GM23248 (cell line): ENCODE measurements around the gene CCDC9. TPM values are rescaled to one million over a fixed set of nuclear protein-coding genes. Genes with fewer than 3 reads are reported as not detected.

ENCODE experiments used
- DNase-seq: peaks from one replicate; pipeline ENCODE4 v3.0.0-alpha.2; 2015
- H2AFZ ChIP-seq: fragments of 200-600 bp; sonication (generic); 2 replicates; pipeline ENCODE4 v1.6.1; 2016; ENCODE audit warnings: antibody characterized with exemption
- H3F3A ChIP-seq: fragments of 200-600 bp; sonication (generic); 2 replicates; pipeline ENCODE4 v1.6.1; 2016; ENCODE audit warnings: mild to moderate bottlenecking, antibody characterized with exemption, mixed run types; ENCODE audit not compliant: insufficient read depth
- H3K27ac ChIP-seq: fragments of 200-600 bp; sonication (generic); 2 replicates; pipeline ENCODE4 v1.5.1; 2016; ENCODE audit warnings: mild to moderate bottlenecking
- H3K27me3 ChIP-seq: fragments of 200-600 bp; sonication (generic); replicated peaks from 2 replicates; pipeline ENCODE4 v1.6.1; 2016; ENCODE audit warnings: mild to moderate bottlenecking; ENCODE audit not compliant: insufficient read depth
- H3K36me3 ChIP-seq: fragments of 200-600 bp; sonication (generic); 2 replicates; pipeline ENCODE4 v1.6.1; 2016; ENCODE audit warnings: low read depth, mild to moderate bottlenecking
- H3K4me1 ChIP-seq: fragments of 200-600 bp; sonication (generic); 2 replicates; pipeline ENCODE4 v1.6.1; 2016; ENCODE audit warnings: mild to moderate bottlenecking; ENCODE audit not compliant: insufficient read depth
- H3K4me2 ChIP-seq: fragments of 200-600 bp; sonication (generic); one replicate; pipeline ENCODE4 v1.6.1; 2016; ENCODE audit warnings: mild to moderate bottlenecking; ENCODE audit not compliant: unreplicated experiment
- H3K4me3 ChIP-seq: fragments of 200-600 bp; sonication (generic); 2 replicates; pipeline ENCODE4 v1.5.1; 2016; ENCODE audit warnings: mild to moderate bottlenecking
- H3K79me2 ChIP-seq: fragments of 200-600 bp; sonication (generic); 2 replicates; pipeline ENCODE4 v1.6.1; 2016; ENCODE audit warnings: mild to moderate bottlenecking; ENCODE audit not compliant: insufficient read depth
- H3K9ac ChIP-seq: fragments of 200-600 bp; sonication (generic); 2 replicates; pipeline ENCODE4 v1.6.1; 2016; ENCODE audit warnings: mild to moderate bottlenecking
- H3K9me2 ChIP-seq: fragments of 200-600 bp; sonication (generic); 2 replicates; pipeline ENCODE4 v1.6.1; 2016; ENCODE audit warnings: mixed run types, mild to moderate bottlenecking, moderate library complexity; ENCODE audit not compliant: insufficient read depth
- H3K9me3 ChIP-seq: fragments of 200-600 bp; sonication (generic); one replicate; pipeline ENCODE4 v1.6.1; 2017; ENCODE audit warnings: low read depth
- H4K20me1 ChIP-seq: fragments of 200-600 bp; sonication (generic); 2 replicates; pipeline ENCODE4 v1.6.0; 2016; ENCODE audit not compliant: insufficient read depth
- EZH2 ChIP-seq: fragments of 200-600 bp; sonication (generic); IDR thresholded peaks from 2 replicates; pipeline ENCODE4 v1.6.1; 2018; ENCODE audit warnings: antibody characterized with exemption, mild to moderate bottlenecking; ENCODE audit not compliant: insufficient read depth, poor library complexity, severe bottlenecking
- EZH2phosphoT487 ChIP-seq: fragments of 200-600 bp; sonication (generic); IDR thresholded peaks from 2 replicates; pipeline ENCODE4 v1.6.1; 2018; ENCODE audit warnings: antibody characterized with exemption, moderate library complexity, mild to moderate bottlenecking, low read depth; ENCODE audit not compliant: insufficient read depth
- WGBS, 2 experiments: methylation state at CpG; one replicate each; pipeline ENCODE4 v1.1.6; 2015 to 2017; ENCODE audit warnings: low lambda C conversion rate in 2 of 2, low coverage in 1 of 2; ENCODE audit errors: missing lambda C conversion rate in 2 of 2; 5-methylcytosine and 5-hydroxymethylcytosine counted together
- in situ Hi-C: fragments of 300-500 bp; cut with MboI; formaldehyde crosslinking; loops from 2 replicates; pipeline ENCODE4 v1.15.0; 2020
- polyA plus RNA-seq: library from polyadenylated mRNA; unstranded; fragments of >200 nt; fragmentation: Nextera tagmentation; extraction: Ambion mirVana; gene quantifications from 2 replicates; pipeline ENCODE4 v1.2.1, GENCODE V29; 2016
- total RNA-seq: library from RNA; depleted of rRNA; stranded (reverse); fragments of >200 nt; shearing (Covaris generic); gene quantifications from 2 replicates; pipeline ENCODE4 v1.2.3, GENCODE V29; 2014

Gene CCDC9
- total and polyA plus RNA-seq, 2 experiments from 2014 or later: 4.1 to 11.1 TPM

GRCh38 chr19:47226426-47227351, 29.6 kb upstream of the CCDC9 start:
- H3K4me3 ChIP-seq: peak overlapping the region; percentile 83
- peak; percentile 89 for DNase-seq
- TF ChIP-seq EZH2 (no peak), EZH2phosphoT487 (no peak)
- no peaks in the 10 kb centered on the region for H3K27me3 ChIP-seq
- peak overlapping the region; percentile 92 for H3K27ac ChIP-seq
- H4K20me1 ChIP-seq: no peaks in the 10 kb centered on the region
- no peaks in the 10 kb centered on the region; the same call in 1 of the 2 replicates for H3K36me3 ChIP-seq
- peak overlapping the region; percentile 87 for H3K4me2 ChIP-seq
- in situ Hi-C loops: no loop called here
- peaks cover 23% of the 10 kb centered on the region for H3F3A ChIP-seq
- H3K4me1 ChIP-seq: peaks cover 14% of the 10 kb centered on the region; the same call in 1 of the 2 replicates
- no peaks in the 10 kb centered on the region for H3K9me3 ChIP-seq
- H3K79me2 ChIP-seq: peaks cover 64% of the 10 kb centered on the region
- peak overlapping the region; percentile 85 for H3K9ac ChIP-seq
- no peak overlapping the region for H2AFZ ChIP-seq
- H3K9me2 ChIP-seq: no peaks in the 10 kb centered on the region
- 2 to 3% methylated on average over 38 to 44 of the region's 56 CpGs for WGBS, 2 experiments

- Histone ChIP-seq H3K27ac (peak overlapping the region; percentile 92), H3K4me2 (peak overlapping the region; percentile 87), H3F3A (peaks cover 32% of the 10 kb centered on the region), H2AFZ (no peak overlapping the region), H3K9me2 (no peaks in the 10 kb centered on the region), H3K27me3 (no peaks in the 10 kb centered on the region), H3K4me1 (peaks cover 21% of the 10 kb centered on the region; the same call in 1 of the 2 replicates), H3K4me3 (peak overlapping the region; percentile 83), H3K79me2 (peaks cover 56% of the 10 kb centered on the region), H3K9me3 (no peaks in the 10 kb centered on the region), H4K20me1 (no peaks in the 10 kb centered on the region), H3K9ac (peak overlapping the region; percentile 85), H3K36me3 (no peaks in the 10 kb centered on the region; the same call in 1 of the 2 replicates)
- DNase-seq: peak; percentile 94
- WGBS, 2 experiments: 1% methylated on average over 18 to 27 of the region's 27 CpGs
- TF ChIP-seq EZH2 (no peak), EZH2phosphoT487 (no peak)
- in situ Hi-C loops: no loop called here
These were observed 28.8 kb upstream of the CCDC9 start for GRCh38 chr19:47227352-47228167.

- no peak for TF ChIP-seq EZH2phosphoT487
- no peak for TF ChIP-seq EZH2
- H3K79me2 ChIP-seq: peaks cover 54% of the 10 kb centered on the region
- no peaks in the 10 kb centered on the region; the same call in 1 of the 2 replicates for H3K36me3 ChIP-seq
- H4K20me1 ChIP-seq: no peaks in the 10 kb centered on the region
- peak; percentile 75 for DNase-seq
- H3K27ac ChIP-seq: peak overlapping the region; percentile 92
- no peaks in the 10 kb centered on the region for H3K9me2 ChIP-seq
- peaks cover 21% of the 10 kb centered on the region; the same call in 1 of the 2 replicates for H3K4me1 ChIP-seq
- 3 to 5% methylated on average over 35 to 43 of the region's 50 CpGs for WGBS, 2 experiments
- peak overlapping the region; percentile 83 for H3K4me3 ChIP-seq
- in situ Hi-C loops: no loop called here
- H3K4me2 ChIP-seq: peak overlapping the region; percentile 87
- H3K9me3 ChIP-seq: no peaks in the 10 kb centered on the region
- H3F3A ChIP-seq: peaks cover 35% of the 10 kb centered on the region
- no peaks in the 10 kb centered on the region for H3K27me3 ChIP-seq
- no peak overlapping the region for H2AFZ ChIP-seq
- H3K9ac ChIP-seq: peak overlapping the region; percentile 85
These were observed 28.0 kb upstream of the CCDC9 start for GRCh38 chr19:47228168-47228936.
